ENCODE data around the gene NADK. TPM values are rescaled to one million over a fixed set of nuclear protein-coding genes. Genes with fewer than 3 reads are reported as not detected.

NADK gene
- total RNA-seq, 2 donors from 2014 or later = 26.5 to 51.5 TPM

GRCh38 chr1:1755852-1756251 is 22.4 kb downstream of the NADK start:
- TF ChIP-seq, protein P1, sequence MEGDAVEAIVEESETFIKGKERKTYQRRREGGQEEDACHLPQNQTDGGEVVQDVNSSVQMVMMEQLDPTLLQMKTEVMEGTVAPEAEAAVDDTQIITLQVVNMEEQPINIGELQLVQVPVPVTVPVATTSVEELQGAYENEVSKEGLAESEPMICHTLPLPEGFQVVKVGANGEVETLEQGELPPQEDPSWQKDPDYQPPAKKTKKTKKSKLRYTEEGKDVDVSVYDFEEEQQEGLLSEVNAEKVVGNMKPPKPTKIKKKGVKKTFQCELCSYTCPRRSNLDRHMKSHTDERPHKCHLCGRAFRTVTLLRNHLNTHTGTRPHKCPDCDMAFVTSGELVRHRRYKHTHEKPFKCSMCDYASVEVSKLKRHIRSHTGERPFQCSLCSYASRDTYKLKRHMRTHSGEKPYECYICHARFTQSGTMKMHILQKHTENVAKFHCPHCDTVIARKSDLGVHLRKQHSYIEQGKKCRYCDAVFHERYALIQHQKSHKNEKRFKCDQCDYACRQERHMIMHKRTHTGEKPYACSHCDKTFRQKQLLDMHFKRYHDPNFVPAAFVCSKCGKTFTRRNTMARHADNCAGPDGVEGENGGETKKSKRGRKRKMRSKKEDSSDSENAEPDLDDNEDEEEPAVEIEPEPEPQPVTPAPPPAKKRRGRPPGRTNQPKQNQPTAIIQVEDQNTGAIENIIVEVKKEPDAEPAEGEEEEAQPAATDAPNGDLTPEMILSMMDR (IDR thresholded peaks at IDR 0.05) = no peak
- Histone ChIP-seq H3K9me3 (no peaks in the 10 kb centered on the region), H3K27me3 (no peaks in the 10 kb centered on the region), H3K27ac (no peak overlapping the region), H3K36me3 (peaks cover 78% of the 10 kb centered on the region), H3K4me1 (peaks cover 0 to 20% of the 10 kb centered on the region in 2 donors), H3K4me3 (no peak overlapping the region)
- no peak for DNase-seq (ENCODE audit: low spot score)

DNA sequence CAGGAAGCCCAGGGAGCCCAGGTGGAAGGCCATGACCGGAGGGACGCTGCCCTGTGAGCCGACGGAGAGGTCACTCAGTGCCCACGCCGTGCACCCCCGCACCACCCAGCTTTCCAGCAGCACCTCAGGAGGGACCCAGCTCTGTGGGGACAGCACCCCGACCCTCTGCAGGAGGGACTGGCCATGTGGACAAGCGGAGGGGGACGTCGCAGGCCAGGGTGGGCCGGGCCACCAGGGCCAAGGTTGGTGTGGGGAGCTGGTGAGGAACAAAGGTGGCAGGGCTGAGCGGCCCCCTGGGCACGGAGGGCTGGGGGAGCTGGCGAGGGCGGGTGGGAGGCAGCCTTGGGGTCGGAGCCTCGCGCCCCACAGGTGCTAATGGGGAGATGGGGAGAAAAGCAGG is 22.8 kb downstream of the NADK start:
- Histone ChIP-seq H3K9me3 (no peaks in the 10 kb centered on the region), H3K4me1 (peaks cover 0 to 20% of the 10 kb centered on the region in 2 donors), H3K36me3 (peaks cover 73% of the 10 kb centered on the region), H3K27me3 (no peaks in the 10 kb centered on the region), H3K27ac (no peak overlapping the region), H3K4me3 (no peak overlapping the region)
- TF ChIP-seq, protein P1 (IDR thresholded peaks at IDR 0.05) = no peak
- no peak for DNase-seq (ENCODE audit: low spot score)

DNA sequence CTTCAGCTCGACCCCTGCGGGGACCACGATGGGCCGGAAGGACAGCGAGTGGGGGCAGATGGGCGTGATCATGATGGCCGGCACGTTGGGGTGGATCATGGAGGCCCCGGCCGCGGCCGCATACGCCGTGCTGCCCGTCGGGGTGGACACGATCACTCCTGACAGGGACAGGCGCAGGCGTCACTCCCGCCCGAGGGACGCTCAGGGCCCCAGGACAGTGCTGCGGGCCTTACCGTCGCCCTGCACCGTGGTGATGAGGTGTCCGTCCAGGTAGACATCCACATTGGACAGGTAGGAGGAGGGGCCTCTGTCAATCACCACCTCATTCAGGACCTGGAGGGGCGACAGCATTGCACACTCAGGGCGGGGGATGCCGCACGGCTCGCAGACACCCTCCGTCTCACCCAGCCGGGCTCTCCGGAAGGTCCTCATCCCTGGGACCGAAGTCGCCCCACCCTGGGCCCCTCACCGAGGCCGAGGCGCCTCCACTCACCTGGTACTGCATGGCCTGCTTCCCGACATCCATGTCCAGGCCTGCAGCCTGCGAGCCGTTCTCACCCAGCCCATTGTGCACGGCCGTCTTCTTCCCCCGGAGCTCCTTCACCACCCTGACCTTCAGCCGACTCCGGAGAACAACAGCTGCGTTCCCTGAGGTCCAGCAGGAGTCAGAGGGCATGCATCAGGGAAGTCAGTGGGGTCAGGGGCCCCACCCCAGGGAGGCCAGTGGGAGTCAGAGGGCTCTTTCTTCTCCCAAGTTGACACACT is 24.0 kb downstream of the NADK start:
- no peaks in the 10 kb centered on the region for H3K27me3 ChIP-seq
- no peaks in the 10 kb centered on the region for H3K9me3 ChIP-seq
- no peak for DNase-seq (ENCODE audit: low spot score)
- no peak overlapping the region for H3K4me3 ChIP-seq
- H3K27ac ChIP-seq = no peak overlapping the region
- H3K4me1 ChIP-seq = peaks cover 0 to 13% of the 10 kb centered on the region in 2 donors
- peaks cover 63% of the 10 kb centered on the region for H3K36me3 ChIP-seq
- TF ChIP-seq, protein P1 (IDR thresholded peaks at IDR 0.05) = no peak

GRCh38 chr1:1753607-1754005 is 24.7 kb downstream of the NADK start:
- H3K4me1 ChIP-seq = peaks cover 0 to 7% of the 10 kb centered on the region in 2 donors
- peaks cover 57% of the 10 kb centered on the region for H3K36me3 ChIP-seq
- no peak overlapping the region for H3K27ac ChIP-seq
- no peak overlapping the region for H3K4me3 ChIP-seq
- no peaks in the 10 kb centered on the region for H3K9me3 ChIP-seq
- TF ChIP-seq, protein P1 (IDR thresholded peaks at IDR 0.05) = no peak
- no peaks in the 10 kb centered on the region for H3K27me3 ChIP-seq
- DNase-seq (ENCODE audit: low spot score) = no peak

- H3K36me3 ChIP-seq = peaks cover 54% of the 10 kb centered on the region
- no peak for DNase-seq (ENCODE audit: low spot score)
Measured at GRCh38 chr1:1752636-1753606, 25.3 kb downstream of the NADK start.

More at GRCh38 chr1:1752636-1753606, 25.3 kb downstream of the NADK start:
- Histone ChIP-seq H3K27ac (no peak overlapping the region), H3K4me1 (peaks cover 0 to under 1% of the 10 kb centered on the region in 2 donors), H3K4me3 (no peak overlapping the region), H3K27me3 (no peaks in the 10 kb centered on the region), H3K9me3 (no peaks in the 10 kb centered on the region)
- TF ChIP-seq, protein P1 (IDR thresholded peaks at IDR 0.05) = no peak

All from right atrium auricular region (tissue), 2 donors.